Measurements from ENCODE around the gene GJB5.

The GJB5 gene

GRCh38 chr1:34712007-34712688, 42.7 kb upstream of the GJB5 start:
- no peak for TF ChIP-seq CTCF (IDR thresholded peaks at IDR 0.05; ENCODE audit: extremely low read depth, insufficient read depth, missing control alignments)
- DNase-seq (ENCODE audit: low spot score): no peak
- in situ Hi-C loops (cut with MboI; ENCODE audit: low pct_unique_long_range_greater_than_20kb, low sequenced_read_pairs, unreplicated experiment): no loop called here

GRCh38 chr1:34713443-34713842, 41.4 kb upstream of the GJB5 start:
- no peak for TF ChIP-seq CTCF (IDR thresholded peaks at IDR 0.05; ENCODE audit: extremely low read depth, insufficient read depth, missing control alignments)
- DNase-seq (ENCODE audit: low spot score): no peak
- in situ Hi-C loops (cut with MboI; ENCODE audit: low pct_unique_long_range_greater_than_20kb, low sequenced_read_pairs, unreplicated experiment): no loop called here

- no peak for TF ChIP-seq CTCF (IDR thresholded peaks at IDR 0.05; ENCODE audit: extremely low read depth, insufficient read depth, missing control alignments)
- in situ Hi-C loops (cut with MboI; ENCODE audit: low pct_unique_long_range_greater_than_20kb, low sequenced_read_pairs, unreplicated experiment): no loop called here
- no peak for DNase-seq (ENCODE audit: low spot score)
Observed at GRCh38 chr1:34714386-34714785, 40.5 kb upstream of the GJB5 start.

GRCh38 chr1:34715139-34715538, 39.7 kb upstream of the GJB5 start:
- in situ Hi-C loops (cut with MboI; ENCODE audit: low pct_unique_long_range_greater_than_20kb, low sequenced_read_pairs, unreplicated experiment): no loop called here
- DNase-seq (ENCODE audit: low spot score): no peak

GRCh38 chr1:34721241-34721640, 33.6 kb upstream of the GJB5 start:
- in situ Hi-C loops (cut with MboI; ENCODE audit: low pct_unique_long_range_greater_than_20kb, low sequenced_read_pairs, unreplicated experiment): no loop called here
- no peak for TF ChIP-seq CTCF (IDR thresholded peaks at IDR 0.05; ENCODE audit: extremely low read depth, insufficient read depth, missing control alignments)
- no peak for DNase-seq (ENCODE audit: low spot score)

More at GRCh38 chr1:34715139-34715538, 39.7 kb upstream of the GJB5 start:
- no peak for TF ChIP-seq CTCF (IDR thresholded peaks at IDR 0.05; ENCODE audit: extremely low read depth, insufficient read depth, missing control alignments)

GRCh38 chr1:34721646-34722355, 33.0 kb upstream of the GJB5 start:
- TF ChIP-seq CTCF (IDR thresholded peaks at IDR 0.05; ENCODE audit: extremely low read depth, insufficient read depth, missing control alignments): no peak
- no peak for DNase-seq (ENCODE audit: low spot score)
- in situ Hi-C loops (cut with MboI; ENCODE audit: low pct_unique_long_range_greater_than_20kb, low sequenced_read_pairs, unreplicated experiment): no loop called here

All from GM13977 (cell line).